ENCODE results near the gene FA2H.

The FA2H gene

GRCh38 chr16:74774223-74775139, at the start of gene FA2H:
FA2H (minus strand) TSS chr16:74774820; CDS start chr16:74774755, 65 bp downstream.
- Histone ChIP-seq H3K9ac (ENCODE audit: low read depth, low read length) (no peak within 1 kb of the TSS), H3K79me2 (ENCODE audit: insufficient read depth, low read length) (no peaks in the 10 kb centered on the region), H3K27me3 (ENCODE audit: insufficient read depth, low read length, poor library complexity) (peaks cover 22% of the 10 kb centered on the region), H4K20me1 (ENCODE audit: insufficient read depth, low read length) (no peaks in the 10 kb centered on the region), H3K27ac (ENCODE audit: low read length) (no peak within 1 kb of the TSS), H3K4me3 (ENCODE audit: low read depth in 1 of 2, low read length in 2 of 2) (no peak within 1 kb of the TSS), H3K9me3 (ENCODE audit: insufficient read depth, low read length, severe bottlenecking) (no peaks in the 10 kb centered on the region), H3K4me1 (ENCODE audit: insufficient read depth, low read length) (no peaks in the 10 kb centered on the region), H3K36me3 (ENCODE audit: insufficient read depth, low read length) (no peaks in the 10 kb centered on the region), H3K4me2 (ENCODE audit: insufficient read depth, low read length) (no peak within 1 kb of the TSS), H2AFZ (ENCODE audit: low read depth, low read length) (no peak within 1 kb of the TSS)
- DNase-seq (peak; percentile 49), ATAC-seq (ENCODE audit: insufficient read depth, low read depth) (peak; percentile 97)
- no peak for TF ChIP-seq EZH2 (IDR thresholded peaks at IDR 0.05; ENCODE audit: borderline replicate concordance, low read depth, low read length, severe bottlenecking)
- TF ChIP-seq, protein P1, sequence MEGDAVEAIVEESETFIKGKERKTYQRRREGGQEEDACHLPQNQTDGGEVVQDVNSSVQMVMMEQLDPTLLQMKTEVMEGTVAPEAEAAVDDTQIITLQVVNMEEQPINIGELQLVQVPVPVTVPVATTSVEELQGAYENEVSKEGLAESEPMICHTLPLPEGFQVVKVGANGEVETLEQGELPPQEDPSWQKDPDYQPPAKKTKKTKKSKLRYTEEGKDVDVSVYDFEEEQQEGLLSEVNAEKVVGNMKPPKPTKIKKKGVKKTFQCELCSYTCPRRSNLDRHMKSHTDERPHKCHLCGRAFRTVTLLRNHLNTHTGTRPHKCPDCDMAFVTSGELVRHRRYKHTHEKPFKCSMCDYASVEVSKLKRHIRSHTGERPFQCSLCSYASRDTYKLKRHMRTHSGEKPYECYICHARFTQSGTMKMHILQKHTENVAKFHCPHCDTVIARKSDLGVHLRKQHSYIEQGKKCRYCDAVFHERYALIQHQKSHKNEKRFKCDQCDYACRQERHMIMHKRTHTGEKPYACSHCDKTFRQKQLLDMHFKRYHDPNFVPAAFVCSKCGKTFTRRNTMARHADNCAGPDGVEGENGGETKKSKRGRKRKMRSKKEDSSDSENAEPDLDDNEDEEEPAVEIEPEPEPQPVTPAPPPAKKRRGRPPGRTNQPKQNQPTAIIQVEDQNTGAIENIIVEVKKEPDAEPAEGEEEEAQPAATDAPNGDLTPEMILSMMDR (IDR thresholded peaks at IDR 0.05; ENCODE audit: borderline replicate concordance, extremely low read depth, low read length, poor library complexity, severe bottlenecking): no peak

- no peak overlapping the region for H3K27ac ChIP-seq (ENCODE audit: low read length)
- no peaks in the 10 kb centered on the region for H3K36me3 ChIP-seq (ENCODE audit: insufficient read depth, low read length)
- no peaks in the 10 kb centered on the region for H3K79me2 ChIP-seq (ENCODE audit: insufficient read depth, low read length)
- H4K20me1 ChIP-seq (ENCODE audit: insufficient read depth, low read length): no peaks in the 10 kb centered on the region
- H3K4me3 ChIP-seq (ENCODE audit: low read depth in 1 of 2, low read length in 2 of 2): no peak overlapping the region
- ATAC-seq (ENCODE audit: insufficient read depth, low read depth) (no peak), DNase-seq (no peak)
- no peak overlapping the region for H2AFZ ChIP-seq (ENCODE audit: low read depth, low read length)
- H3K9me3 ChIP-seq (ENCODE audit: insufficient read depth, low read length, severe bottlenecking): no peaks in the 10 kb centered on the region
- H3K4me2 ChIP-seq (ENCODE audit: insufficient read depth, low read length): no peak overlapping the region
- TF ChIP-seq, protein P1 (IDR thresholded peaks at IDR 0.05; ENCODE audit: borderline replicate concordance, extremely low read depth, low read length, poor library complexity, severe bottlenecking): peak; percentile 3
- TF ChIP-seq EZH2 (IDR thresholded peaks at IDR 0.05; ENCODE audit: borderline replicate concordance, low read depth, low read length, severe bottlenecking): no peak
- no peak overlapping the region for H3K9ac ChIP-seq (ENCODE audit: low read depth, low read length)
- peaks cover 4% of the 10 kb centered on the region for H3K27me3 ChIP-seq (ENCODE audit: insufficient read depth, low read length, poor library complexity)
- H3K4me1 ChIP-seq (ENCODE audit: insufficient read depth, low read length): peaks cover 9% of the 10 kb centered on the region
These were observed 43.2 kb upstream of the FA2H start for GRCh38 chr16:74817851-74818250.

DNA sequence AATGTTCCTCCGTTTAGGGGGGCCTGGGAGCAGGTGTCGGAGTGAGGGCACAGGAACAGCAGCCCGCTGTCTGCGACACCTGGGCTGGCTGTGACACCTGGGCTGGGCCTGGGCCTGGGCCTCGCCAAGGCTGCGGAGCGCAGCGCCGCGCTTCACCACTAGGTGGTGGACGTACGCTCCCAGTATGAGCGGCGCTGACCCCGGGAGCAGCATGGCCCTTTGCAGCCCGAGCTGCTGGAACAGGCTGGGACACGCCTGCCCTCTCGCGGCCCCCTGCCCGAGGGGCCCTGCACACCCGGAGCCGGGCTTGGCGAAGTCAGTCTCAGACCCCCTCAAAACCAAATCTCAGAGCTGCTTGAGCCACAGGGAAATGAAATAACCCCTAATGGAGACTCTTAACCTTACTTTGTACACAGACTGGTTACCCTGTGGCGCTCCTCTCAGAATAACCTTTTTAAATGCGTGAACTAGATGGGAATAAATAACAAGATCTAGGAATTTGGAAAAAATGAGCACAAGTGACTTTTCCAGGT, 38.6 kb upstream of the FA2H start:
- Histone ChIP-seq H3K36me3 (ENCODE audit: insufficient read depth, low read length) (no peaks in the 10 kb centered on the region), H3K4me3 (ENCODE audit: low read depth in 1 of 2, low read length in 2 of 2) (no peak overlapping the region), H3K79me2 (ENCODE audit: insufficient read depth, low read length) (no peaks in the 10 kb centered on the region), H3K9ac (ENCODE audit: low read depth, low read length) (no peak overlapping the region), H4K20me1 (ENCODE audit: insufficient read depth, low read length) (no peaks in the 10 kb centered on the region; the same call in 1 of the 2 replicates), H3K27ac (ENCODE audit: low read length) (no peak overlapping the region), H2AFZ (ENCODE audit: low read depth, low read length) (peak overlapping the region; percentile 62), H3K27me3 (ENCODE audit: insufficient read depth, low read length, poor library complexity) (peaks cover 4% of the 10 kb centered on the region), H3K4me1 (ENCODE audit: insufficient read depth, low read length) (peaks cover 10% of the 10 kb centered on the region), H3K9me3 (ENCODE audit: insufficient read depth, low read length, severe bottlenecking) (peaks cover 8% of the 10 kb centered on the region), H3K4me2 (ENCODE audit: insufficient read depth, low read length) (peak overlapping the region; percentile 43)
- ATAC-seq (ENCODE audit: insufficient read depth, low read depth) (peak; percentile 100), DNase-seq (peak; percentile 78)
- TF ChIP-seq EZH2 (IDR thresholded peaks at IDR 0.05; ENCODE audit: borderline replicate concordance, low read depth, low read length, severe bottlenecking): no peak
- TF ChIP-seq, protein P1 (IDR thresholded peaks at IDR 0.05; ENCODE audit: borderline replicate concordance, extremely low read depth, low read length, poor library complexity, severe bottlenecking): peak; percentile 96
